Myocyte (in vitro differentiated cells): ENCODE data around the gene ZMYND11. TPM values are rescaled to one million over a fixed set of nuclear protein-coding genes. Genes with fewer than 3 reads are reported as not detected.
"Not testable (repeated sequence)": the region's sequence is repeated elsewhere in the genome, so short reads cannot be mapped to it uniquely, and the experiment has no call there.

Experiments
- DNase-seq: peaks from one replicate; pipeline ENCODE4 v3.0.0-alpha.2; 2012; ENCODE audit warnings: low read depth
- total RNA-seq: library from RNA; depleted of rRNA; stranded (reverse); fragments of >200 nt; gene quantifications from 2 replicates; pipeline ENCODE4 v1.2.3, GENCODE V29; 2014

The ZMYND11 gene
- total RNA-seq, 1 donor from 2014 or later: 72.6 TPM

GRCh38 chr10:241966-242643 lies 106.8 kb downstream of the ZMYND11 start:
- no peak for DNase-seq

GRCh38 chr10:244227-244626 lies 109.0 kb downstream of the ZMYND11 start:
- DNase-seq: no peak

GRCh38 chr10:246431-246830 lies 111.2 kb downstream of the ZMYND11 start:
- DNase-seq: no peak

GRCh38 chr10:247480-247879 lies 112.2 kb downstream of the ZMYND11 start:
- no peak for DNase-seq

GRCh38 chr10:248307-248706 lies 113.1 kb downstream of the ZMYND11 start:
- no peak for DNase-seq

GRCh38 chr10:251982-252582 lies 116.8 kb downstream of the ZMYND11 start:
- DNase-seq: no peak

GRCh38 chr10:260819-261429 lies 125.7 kb downstream of the ZMYND11 start:
- DNase-seq: no peak

GRCh38 chr10:264160-265073 lies 129.2 kb downstream of the ZMYND11 start:
- not testable (repeated sequence) for DNase-seq

- not testable (repeated sequence) for DNase-seq
Observed at GRCh38 chr10:265074-265440, 129.8 kb downstream of the ZMYND11 start.

GRCh38 chr10:265816-266588 lies 130.7 kb downstream of the ZMYND11 start:
- not testable (repeated sequence) for DNase-seq

- peak; percentile 9 for DNase-seq
Observed at GRCh38 chr10:266974-267425, 131.7 kb downstream of the ZMYND11 start.

GRCh38 chr10:267705-268104 lies 132.4 kb downstream of the ZMYND11 start:
- no peak for DNase-seq

GRCh38 chr10:269440-270074 lies 134.3 kb downstream of the ZMYND11 start:
- no peak for DNase-seq

- no peak for DNase-seq
Observed at GRCh38 chr10:271201-271600, 135.9 kb downstream of the ZMYND11 start.

- no peak for DNase-seq
Observed at GRCh38 chr10:271722-272121, 136.5 kb downstream of the ZMYND11 start.

- DNase-seq: no peak
Observed at GRCh38 chr10:273088-273487, 137.8 kb downstream of the ZMYND11 start.

- DNase-seq: no peak
Observed at GRCh38 chr10:274866-275265, 139.6 kb downstream of the ZMYND11 start.

- no peak for DNase-seq
Observed at GRCh38 chr10:275680-276079, 140.4 kb downstream of the ZMYND11 start.

GRCh38 chr10:277963-278362 lies 142.7 kb downstream of the ZMYND11 start:
- DNase-seq: no peak

GRCh38 chr10:278707-279106 lies 143.5 kb downstream of the ZMYND11 start:
- no peak for DNase-seq
